ENCODE measurements around the gene MYO16. TPM values are rescaled to one million over a fixed set of nuclear protein-coding genes. Genes with fewer than 3 reads are reported as not detected.
A peak's percentile ranks its signal among the peaks of the same experiment; 100 is the strongest.

MYO16 gene
- polyA plus RNA-seq, 4 donors: 0.38 to 0.55 (median 0.46) TPM

DNA sequence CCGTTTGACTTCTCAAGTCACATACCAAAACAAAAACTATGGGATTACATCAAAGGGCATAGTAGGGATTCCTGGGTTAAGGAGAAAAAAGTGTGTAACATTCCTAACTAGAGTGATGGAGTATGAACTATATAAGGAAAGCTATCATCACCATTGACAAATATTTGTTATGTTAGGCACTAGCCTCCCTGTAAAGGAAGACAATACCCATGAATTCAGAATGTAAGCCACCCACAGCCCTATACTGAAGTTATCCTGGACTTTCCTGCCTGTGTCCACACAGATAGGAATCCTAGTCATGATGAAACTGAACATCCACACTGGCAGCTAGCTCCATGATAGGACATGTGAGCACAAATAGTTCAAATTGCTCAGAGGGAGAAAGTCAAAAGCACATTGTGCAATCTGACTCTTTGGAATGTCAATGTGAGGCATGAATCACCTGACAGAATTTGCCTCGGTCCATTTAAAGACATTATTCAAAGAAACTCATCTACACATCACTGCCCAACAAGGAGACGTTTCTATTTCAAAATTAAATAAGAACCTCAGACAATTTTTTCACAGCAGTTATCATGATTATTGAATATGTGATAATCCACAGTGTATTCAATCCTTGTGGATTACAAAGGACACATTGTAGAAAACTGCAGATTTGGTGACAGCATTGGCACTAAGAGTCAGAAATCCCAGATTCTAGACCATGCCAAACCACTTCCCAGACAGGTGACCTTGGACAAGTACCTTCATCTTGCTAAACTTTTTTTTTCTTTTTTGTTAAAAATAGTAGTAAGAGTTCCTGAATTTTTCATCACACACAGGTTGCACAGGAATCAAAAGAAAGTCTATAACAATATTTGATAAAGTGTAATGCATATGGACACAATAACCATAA, 627.7 kb downstream of the MYO16 start:
- DNase-seq (ENCODE audit: low read depth in 4 of 4, low spot score in 2 of 4): peak in 1 of 4 donors; percentile 29
